GM19372 (cell line): ENCODE results near the gene MAP2K3.
A peak's percentile ranks its signal among the peaks of the same experiment; 100 is the strongest.
"Not testable (repeated sequence)": the region's sequence is repeated elsewhere in the genome, so short reads cannot be mapped to it uniquely, and the experiment has no call there.

Source experiments
- ATAC-seq: cut with Tn5 transposase; IDR thresholded peaks from one replicate; pipeline ENCODE4 v1.9.1; 2021; ENCODE audit warnings: mild to moderate bottlenecking, low read depth, moderate library complexity; ENCODE audit not compliant: unreplicated experiment

The MAP2K3 gene

GRCh38 chr17:21306611-21307272 lies 22.2 kb downstream of the MAP2K3 start:
- not testable (repeated sequence) for ATAC-seq

GRCh38 chr17:21307273-21307625 lies 22.7 kb downstream of the MAP2K3 start:
- ATAC-seq: not testable (repeated sequence)

GRCh38 chr17:21308931-21309381 lies 24.4 kb downstream of the MAP2K3 start:
- not testable (repeated sequence) for ATAC-seq

GRCh38 chr17:21310061-21310765 lies 25.7 kb downstream of the MAP2K3 start:
- ATAC-seq: not testable (repeated sequence)

- not testable (repeated sequence) for ATAC-seq
Measured at GRCh38 chr17:21310766-21311602, 26.5 kb downstream of the MAP2K3 start.

GRCh38 chr17:21313320-21313719 lies 28.8 kb downstream of the MAP2K3 start:
- no peak for ATAC-seq

- ATAC-seq: not testable (repeated sequence)
Measured at GRCh38 chr17:21313761-21314160, 29.2 kb downstream of the MAP2K3 start.

- not testable (repeated sequence) for ATAC-seq
Measured at GRCh38 chr17:21314261-21314664, 29.8 kb downstream of the MAP2K3 start.

- not testable (repeated sequence) for ATAC-seq
Measured at GRCh38 chr17:21314701-21315111, 30.2 kb downstream of the MAP2K3 start.

- ATAC-seq: not testable (repeated sequence)
Measured at GRCh38 chr17:21315246-21316000, 30.9 kb downstream of the MAP2K3 start.

- peak; percentile 58 for ATAC-seq
Measured at GRCh38 chr17:21316212-21316886, 31.8 kb downstream of the MAP2K3 start.

- peak; percentile 10 for ATAC-seq
Measured at GRCh38 chr17:21316887-21317500, 32.5 kb downstream of the MAP2K3 start.

GRCh38 chr17:21317821-21318220 lies 33.3 kb downstream of the MAP2K3 start:
- ATAC-seq: not testable (repeated sequence)

GRCh38 chr17:21318439-21318838 lies 33.9 kb downstream of the MAP2K3 start:
- ATAC-seq: no peak

- not testable (repeated sequence) for ATAC-seq
Measured at GRCh38 chr17:21318856-21319255, 34.3 kb downstream of the MAP2K3 start.

- not testable (repeated sequence) for ATAC-seq
Measured at GRCh38 chr17:21319256-21319655, 34.7 kb downstream of the MAP2K3 start.

GRCh38 chr17:21319686-21320375 lies 35.3 kb downstream of the MAP2K3 start:
- ATAC-seq: not testable (repeated sequence)

- not testable (repeated sequence) for ATAC-seq
Measured at GRCh38 chr17:21320430-21320829, 35.9 kb downstream of the MAP2K3 start.

GRCh38 chr17:21321061-21321460 lies 36.5 kb downstream of the MAP2K3 start:
- not testable (repeated sequence) for ATAC-seq
